Stimulated activated naive CD8-positive, alpha-beta T cell treated with anti-CD3 and anti-CD28 coated beads, Interleukin-15, Interleukin-2, amounts not matched to agents 100 ng/mL and 50 ng/mL, for 24 hours (primary cell): ENCODE measurements around the gene RERE.

ENCODE experiments used
- H3K27ac Mint-ChIP-seq: one replicate; pipeline ENCODE4 v1.8.0; 2021; ENCODE audit warnings: mild to moderate bottlenecking, mixed read lengths
- H3K27me3 Mint-ChIP-seq: one replicate; pipeline ENCODE4 v1.8.0; 2021; ENCODE audit warnings: mixed read lengths
- H3K36me3 Mint-ChIP-seq: one replicate; pipeline ENCODE4 v1.8.0; 2021; ENCODE audit warnings: low read depth, mixed read lengths
- H3K4me1 Mint-ChIP-seq: one replicate; pipeline ENCODE4 v1.8.0; 2021; ENCODE audit warnings: low read depth, mixed read lengths
- H3K4me3 Mint-ChIP-seq: one replicate; pipeline ENCODE4 v1.8.0; 2021; ENCODE audit warnings: mild to moderate bottlenecking, mixed read lengths
- H3K9me3 Mint-ChIP-seq: one replicate; pipeline ENCODE4 v1.8.0; 2021; ENCODE audit warnings: mixed read lengths

Gene RERE

GRCh38 chr1:8467308-8467707, 350.1 kb downstream of the RERE start:
- H3K4me3 Mint-ChIP-seq = no peak overlapping the region
- H3K4me1 Mint-ChIP-seq = peaks cover 45% of the 10 kb centered on the region
- H3K27me3 Mint-ChIP-seq = no peaks in the 10 kb centered on the region
- no peak overlapping the region for H3K27ac Mint-ChIP-seq
- H3K9me3 Mint-ChIP-seq = no peaks in the 10 kb centered on the region
- H3K36me3 Mint-ChIP-seq = peaks cover 23% of the 10 kb centered on the region

GRCh38 chr1:8465692-8466091, 351.7 kb downstream of the RERE start:
- no peak overlapping the region for H3K4me3 Mint-ChIP-seq
- no peaks in the 10 kb centered on the region for H3K9me3 Mint-ChIP-seq
- H3K36me3 Mint-ChIP-seq = peaks cover 33% of the 10 kb centered on the region
- H3K27ac Mint-ChIP-seq = no peak overlapping the region
- H3K4me1 Mint-ChIP-seq = peaks cover 45% of the 10 kb centered on the region
- no peaks in the 10 kb centered on the region for H3K27me3 Mint-ChIP-seq

- Mint-ChIP-seq H3K4me3 (no peak overlapping the region), H3K4me1 (peaks cover 41% of the 10 kb centered on the region), H3K27me3 (no peaks in the 10 kb centered on the region), H3K36me3 (peaks cover 33% of the 10 kb centered on the region), H3K27ac (peak overlapping the region; percentile 45), H3K9me3 (no peaks in the 10 kb centered on the region)
These were observed 352.4 kb downstream of the RERE start for GRCh38 chr1:8465013-8465412.

GRCh38 chr1:8464377-8464776, 353.1 kb downstream of the RERE start:
- Mint-ChIP-seq H3K9me3 (no peaks in the 10 kb centered on the region), H3K4me1 (peaks cover 41% of the 10 kb centered on the region), H3K4me3 (no peak overlapping the region), H3K27me3 (no peaks in the 10 kb centered on the region), H3K27ac (peak overlapping the region; percentile 34), H3K36me3 (peaks cover 36% of the 10 kb centered on the region)

GRCh38 chr1:8463144-8463927, 354.1 kb downstream of the RERE start:
- H3K9me3 Mint-ChIP-seq = no peaks in the 10 kb centered on the region
- peaks cover 33% of the 10 kb centered on the region for H3K36me3 Mint-ChIP-seq
- H3K27me3 Mint-ChIP-seq = no peaks in the 10 kb centered on the region
- H3K4me1 Mint-ChIP-seq = peaks cover 44% of the 10 kb centered on the region
- H3K4me3 Mint-ChIP-seq = no peak overlapping the region
- peak overlapping the region; percentile 63 for H3K27ac Mint-ChIP-seq

- peak overlapping the region; percentile 10 for H3K27ac Mint-ChIP-seq
- peaks cover 33% of the 10 kb centered on the region for H3K36me3 Mint-ChIP-seq
- H3K4me3 Mint-ChIP-seq = no peak overlapping the region
- H3K9me3 Mint-ChIP-seq = no peaks in the 10 kb centered on the region
- H3K4me1 Mint-ChIP-seq = peaks cover 52% of the 10 kb centered on the region
- H3K27me3 Mint-ChIP-seq = no peaks in the 10 kb centered on the region
These were observed 355.0 kb downstream of the RERE start for GRCh38 chr1:8462371-8462892.

- H3K27ac Mint-ChIP-seq = peak overlapping the region; percentile 12
- peaks cover 61% of the 10 kb centered on the region for H3K4me1 Mint-ChIP-seq
- H3K9me3 Mint-ChIP-seq = no peaks in the 10 kb centered on the region
- no peaks in the 10 kb centered on the region for H3K27me3 Mint-ChIP-seq
- peaks cover 41% of the 10 kb centered on the region for H3K36me3 Mint-ChIP-seq
- H3K4me3 Mint-ChIP-seq = no peak overlapping the region
These were observed 355.9 kb downstream of the RERE start for GRCh38 chr1:8461351-8462110.

GRCh38 chr1:8460784-8461183, 356.7 kb downstream of the RERE start:
- Mint-ChIP-seq H3K9me3 (no peaks in the 10 kb centered on the region), H3K27me3 (no peaks in the 10 kb centered on the region), H3K36me3 (peaks cover 41% of the 10 kb centered on the region), H3K4me3 (no peak overlapping the region), H3K27ac (no peak overlapping the region), H3K4me1 (peaks cover 59% of the 10 kb centered on the region)

- no peaks in the 10 kb centered on the region for H3K27me3 Mint-ChIP-seq
- H3K4me3 Mint-ChIP-seq = no peak overlapping the region
- no peak overlapping the region for H3K27ac Mint-ChIP-seq
- peaks cover 55% of the 10 kb centered on the region for H3K4me1 Mint-ChIP-seq
- H3K36me3 Mint-ChIP-seq = peaks cover 37% of the 10 kb centered on the region
- H3K9me3 Mint-ChIP-seq = no peaks in the 10 kb centered on the region
These were observed 357.3 kb downstream of the RERE start for GRCh38 chr1:8460132-8460544.

- Mint-ChIP-seq H3K9me3 (no peaks in the 10 kb centered on the region), H3K36me3 (peaks cover 27% of the 10 kb centered on the region), H3K4me1 (peaks cover 46% of the 10 kb centered on the region), H3K27ac (no peak overlapping the region), H3K4me3 (no peak overlapping the region), H3K27me3 (no peaks in the 10 kb centered on the region)
These were observed 358.8 kb downstream of the RERE start for GRCh38 chr1:8458607-8459006.

- H3K36me3 Mint-ChIP-seq = peaks cover 27% of the 10 kb centered on the region
- no peaks in the 10 kb centered on the region for H3K9me3 Mint-ChIP-seq
- no peak overlapping the region for H3K27ac Mint-ChIP-seq
- no peak overlapping the region for H3K4me3 Mint-ChIP-seq
- H3K4me1 Mint-ChIP-seq = peaks cover 39% of the 10 kb centered on the region
- no peaks in the 10 kb centered on the region for H3K27me3 Mint-ChIP-seq
These were observed 359.6 kb downstream of the RERE start for GRCh38 chr1:8457760-8458381.

- H3K4me1 Mint-ChIP-seq = peaks cover 32% of the 10 kb centered on the region
These were observed 360.4 kb downstream of the RERE start for GRCh38 chr1:8456991-8457390.

GRCh38 chr1:8456308-8456912, 361.0 kb downstream of the RERE start:
- peaks cover 21% of the 10 kb centered on the region for H3K36me3 Mint-ChIP-seq
- peaks cover 29% of the 10 kb centered on the region for H3K4me1 Mint-ChIP-seq
- no peak overlapping the region for H3K4me3 Mint-ChIP-seq
- no peak overlapping the region for H3K27ac Mint-ChIP-seq
- no peaks in the 10 kb centered on the region for H3K9me3 Mint-ChIP-seq
- no peaks in the 10 kb centered on the region for H3K27me3 Mint-ChIP-seq

More at GRCh38 chr1:8456991-8457390, 360.4 kb downstream of the RERE start:
- no peak overlapping the region for H3K27ac Mint-ChIP-seq
- H3K4me3 Mint-ChIP-seq = no peak overlapping the region
- peaks cover 23% of the 10 kb centered on the region for H3K36me3 Mint-ChIP-seq
- H3K9me3 Mint-ChIP-seq = no peaks in the 10 kb centered on the region
- no peaks in the 10 kb centered on the region for H3K27me3 Mint-ChIP-seq

- Mint-ChIP-seq H3K27me3 (no peaks in the 10 kb centered on the region), H3K36me3 (peaks cover 17% of the 10 kb centered on the region), H3K27ac (no peak overlapping the region), H3K4me1 (peaks cover 25% of the 10 kb centered on the region), H3K4me3 (no peak overlapping the region), H3K9me3 (no peaks in the 10 kb centered on the region)
These were observed 361.6 kb downstream of the RERE start for GRCh38 chr1:8455700-8456307.
